Spleen (tissue), 7 donors: ENCODE measurements around the gene CYYR1.

Experiments used
- CTCF ChIP-seq, 11 experiments: fragments of 200-600 bp in 7 of 11; fragments of 450-650 bp in 4 of 11; sonication (generic) in 4 of 11; IDR thresholded peaks in 8 of 11; conservative IDR thresholded peaks in 3 of 11; 1 replicate in 7 of 11; 2 replicates in 4 of 11; pipeline versions ENCODE4 v1.4.0 to v1.8.0; 2016 to 2021; ENCODE audit warnings: antibody characterized with exemption in 11 of 11, inconsistent platforms in 4 of 11, mild to moderate bottlenecking in 1 of 11
- POLR2A ChIP-seq, 3 donors: fragments of 450-650 bp; IDR thresholded peaks; one replicate each; pipeline ENCODE4 v1.5.1; 2017; ENCODE audit warnings: antibody characterized with exemption in 3 of 3, mild to moderate bottlenecking in 1 of 3
- POLR2AphosphoS5 ChIP-seq, 3 donors: sonication (generic); formaldehyde crosslinking; IDR thresholded peaks; one replicate each; pipeline ENCODE4 v1.5.1; 2017; ENCODE audit warnings: antibody characterized with exemption in 3 of 3
- donor health status: DM: no; HTN: no; CAD: no; lungs with moderate emphysema.
- donor health status: DM: no; HTN: no; CAD: no.
- donor health status: DM: no; HTN: no; CAD: no.

- TF ChIP-seq CTCF (IDR thresholded peaks at IDR 0.05 in 8 of 11, conservative IDR thresholded peaks at IDR 0.05 in 3 of 11), result no peak
- no peak for TF ChIP-seq POLR2A (IDR thresholded peaks at IDR 0.05)
- no peak for TF ChIP-seq POLR2AphosphoS5 (IDR thresholded peaks at IDR 0.05)
These were observed 32.4 kb downstream of the CYYR1 start for GRCh38 chr21:26540651-26541050.
